Left ventricle myocardium inferior (tissue), 1 donor: Measurements from ENCODE around the gene ZSWIM3. TPM values are rescaled to one million over a fixed set of nuclear protein-coding genes. Genes with fewer than 3 reads are reported as not detected.
A peak's percentile ranks its signal among the peaks of the same experiment; 100 is the strongest.

Experiments
- DNase-seq: peaks from one replicate; pipeline ENCODE4 v3.0.0-alpha.2; 2020
- H3K27ac ChIP-seq: fragments of 200-600 bp; replicated peaks from 2 replicates; pipeline ENCODE4 v1.8.0; 2021
- H3K27me3 ChIP-seq: fragments of 200-600 bp; 2 replicates; pipeline ENCODE4 v1.8.0; 2021; ENCODE audit warnings: low read depth
- H3K36me3 ChIP-seq: fragments of 200-600 bp; 2 replicates; pipeline ENCODE4 v1.8.0; 2021
- H3K4me1 ChIP-seq: fragments of 200-600 bp; 2 replicates; pipeline ENCODE4 v1.8.0; 2021
- H3K4me3 ChIP-seq: fragments of 200-600 bp; 2 replicates; pipeline ENCODE4 v1.8.0; 2021; ENCODE audit warnings: mild to moderate bottlenecking, moderate library complexity
- H3K9me3 ChIP-seq: fragments of 200-600 bp; replicated peaks from 2 replicates; pipeline ENCODE4 v1.8.0; 2021
- intact Hi-C: fragments of 100-400 bp; cut with micrococcal nuclease; formaldehyde crosslinking; loops from one replicate; pipeline ENCODE4 v1.11.0; 2022
- total RNA-seq: library from RNA; stranded (reverse); fragmentation: NEBNext Ultra II Directional; extraction: Animal tissue kit (Norgen Biotek cat#: 25700); gene quantifications from one replicate; pipeline ENCODE4 v1.2.1, GENCODE V29; 2021
- TF ChIP-seq, protein P1 (sequence below): fragments of 200-600 bp; IDR thresholded peaks from 2 replicates; pipeline ENCODE4 v1.8.0; 2021; ENCODE audit warnings: antibody characterized with exemption, mild to moderate bottlenecking, borderline replicate concordance
- donor health status: DM: no; HTN: yes; CAD: no; lungs with severe emphysema.

Gene ZSWIM3
- total RNA-seq, 1 donor from 2014 or later, result 2.0 TPM

DNA sequence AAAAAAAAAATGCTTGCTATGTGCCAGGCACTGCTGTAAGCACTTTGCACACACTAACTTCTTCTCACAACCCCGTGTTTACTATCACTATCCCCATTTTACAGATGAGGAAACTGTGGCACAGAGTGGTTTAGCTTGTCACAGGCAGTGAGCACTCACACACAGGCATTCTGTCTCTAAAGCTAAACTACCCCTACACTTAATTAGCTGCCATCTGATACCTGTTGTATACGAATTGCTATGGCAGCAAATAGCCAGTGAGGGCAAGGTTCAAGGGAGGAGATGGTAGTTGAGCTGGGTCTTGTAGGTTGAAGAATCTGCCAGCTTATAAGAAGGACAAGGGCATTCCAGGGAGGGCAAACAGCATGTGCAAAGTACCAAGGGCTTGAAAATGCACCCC, 35.5 kb upstream of the ZSWIM3 start:
- Histone ChIP-seq H3K36me3 (no peaks in the 10 kb centered on the region), H3K9me3 (no peaks in the 10 kb centered on the region), H3K27me3 (peaks cover 47% of the 10 kb centered on the region), H3K27ac (no peak overlapping the region), H3K4me3 (no peak overlapping the region), H3K4me1 (peaks cover 29% of the 10 kb centered on the region)
- intact Hi-C loops, result no loop called here
- DNase-seq, result no peak
- TF ChIP-seq, protein P1, sequence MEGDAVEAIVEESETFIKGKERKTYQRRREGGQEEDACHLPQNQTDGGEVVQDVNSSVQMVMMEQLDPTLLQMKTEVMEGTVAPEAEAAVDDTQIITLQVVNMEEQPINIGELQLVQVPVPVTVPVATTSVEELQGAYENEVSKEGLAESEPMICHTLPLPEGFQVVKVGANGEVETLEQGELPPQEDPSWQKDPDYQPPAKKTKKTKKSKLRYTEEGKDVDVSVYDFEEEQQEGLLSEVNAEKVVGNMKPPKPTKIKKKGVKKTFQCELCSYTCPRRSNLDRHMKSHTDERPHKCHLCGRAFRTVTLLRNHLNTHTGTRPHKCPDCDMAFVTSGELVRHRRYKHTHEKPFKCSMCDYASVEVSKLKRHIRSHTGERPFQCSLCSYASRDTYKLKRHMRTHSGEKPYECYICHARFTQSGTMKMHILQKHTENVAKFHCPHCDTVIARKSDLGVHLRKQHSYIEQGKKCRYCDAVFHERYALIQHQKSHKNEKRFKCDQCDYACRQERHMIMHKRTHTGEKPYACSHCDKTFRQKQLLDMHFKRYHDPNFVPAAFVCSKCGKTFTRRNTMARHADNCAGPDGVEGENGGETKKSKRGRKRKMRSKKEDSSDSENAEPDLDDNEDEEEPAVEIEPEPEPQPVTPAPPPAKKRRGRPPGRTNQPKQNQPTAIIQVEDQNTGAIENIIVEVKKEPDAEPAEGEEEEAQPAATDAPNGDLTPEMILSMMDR, result no peak

GRCh38 chr20:45822857-45823256, 34.6 kb upstream of the ZSWIM3 start:
- peak overlapping the region; percentile 35 for H3K4me3 ChIP-seq
- intact Hi-C loops, result no loop called here
- H3K9me3 ChIP-seq, result no peaks in the 10 kb centered on the region

DNA sequence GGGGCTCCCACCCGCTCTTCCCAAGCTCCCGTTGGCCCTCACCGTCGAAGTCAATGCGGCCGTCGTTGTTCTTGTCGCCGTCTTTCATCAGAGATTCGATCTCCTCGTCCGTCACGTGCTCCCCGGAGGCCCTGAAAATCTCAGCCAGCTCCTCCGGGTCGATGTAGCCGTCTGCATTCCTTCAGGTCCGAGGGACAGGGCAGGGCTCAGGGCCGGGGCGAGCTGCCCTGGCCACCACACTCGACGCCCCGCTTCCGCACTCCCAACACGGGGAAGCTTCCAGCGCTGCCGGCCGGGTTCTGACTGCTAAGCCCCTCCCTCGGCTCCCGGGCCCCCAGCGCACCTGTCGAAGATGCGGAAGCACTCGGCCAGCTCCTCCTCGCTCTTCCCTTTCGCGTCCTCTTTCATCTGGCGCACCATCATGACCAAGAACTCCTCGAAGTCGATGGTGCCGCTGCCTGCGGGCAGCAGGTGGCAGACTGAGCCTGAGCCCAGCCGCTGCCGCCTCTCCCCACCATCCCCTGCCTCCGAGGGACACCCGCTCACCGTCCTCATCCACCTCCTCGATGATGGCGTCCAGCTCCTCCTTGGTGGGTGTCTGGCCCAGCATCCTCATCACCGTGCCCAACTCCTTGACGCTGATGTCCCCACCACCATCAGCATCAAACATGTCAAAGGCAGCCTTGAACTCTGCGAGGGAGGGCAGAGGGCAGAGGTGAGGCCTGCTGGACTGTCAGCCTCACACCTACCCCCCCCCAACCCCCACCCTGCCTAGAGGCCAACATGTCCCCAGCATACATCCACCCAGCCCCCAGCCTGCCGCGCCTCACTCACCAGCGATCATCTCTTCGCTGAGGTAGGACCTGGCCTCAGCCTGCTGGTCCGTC, 33.2 kb upstream of the ZSWIM3 start:
- Histone ChIP-seq H3K9me3 (no peaks in the 10 kb centered on the region), H3K36me3 (no peaks in the 10 kb centered on the region), H3K27ac (no peak overlapping the region), H3K4me1 (peaks cover 35% of the 10 kb centered on the region), H3K27me3 (peaks cover 47% of the 10 kb centered on the region), H3K4me3 (peak overlapping the region; percentile 38)
- intact Hi-C loops, result no loop called here
- TF ChIP-seq, protein P1, result peak; percentile 67
- DNase-seq, result peak; percentile 36

More at GRCh38 chr20:45822857-45823256, 34.6 kb upstream of the ZSWIM3 start:
- Histone ChIP-seq H3K36me3 (no peaks in the 10 kb centered on the region), H3K27me3 (peaks cover 47% of the 10 kb centered on the region), H3K4me1 (peaks cover 31% of the 10 kb centered on the region), H3K27ac (no peak overlapping the region)
- TF ChIP-seq, protein P1, result no peak
- no peak for DNase-seq

GRCh38 chr20:45826381-45827019, 30.9 kb upstream of the ZSWIM3 start:
- H3K9me3 ChIP-seq, result no peaks in the 10 kb centered on the region
- intact Hi-C loops, result no loop called here
- H3K36me3 ChIP-seq, result no peaks in the 10 kb centered on the region
- TF ChIP-seq, protein P1, result no peak
- no peak overlapping the region for H3K4me3 ChIP-seq
- no peak for DNase-seq
- H3K4me1 ChIP-seq, result peaks cover 35% of the 10 kb centered on the region
- peaks cover 33% of the 10 kb centered on the region for H3K27me3 ChIP-seq
- peak overlapping the region; percentile 55 for H3K27ac ChIP-seq

GRCh38 chr20:45827030-45827652, 30.3 kb upstream of the ZSWIM3 start, which contains the start of gene TNNC2:
Gene TNNC2, minus strand, starts transcription at chr20:45827312. Its CDS starts 64 bp downstream, at chr20:45827248.
- H3K27ac ChIP-seq, result peak within 1 kb of the TSS; percentile 55
- peaks cover 27% of the 10 kb centered on the region for H3K27me3 ChIP-seq
- H3K9me3 ChIP-seq, result no peaks in the 10 kb centered on the region
- intact Hi-C loops, result no loop called here
- H3K36me3 ChIP-seq, result no peaks in the 10 kb centered on the region
- no peak for DNase-seq
- H3K4me1 ChIP-seq, result peaks cover 35% of the 10 kb centered on the region
- no peak within 1 kb of the TSS for H3K4me3 ChIP-seq
- TF ChIP-seq, protein P1, result no peak
